NCI-H146 treated with DMSO at 0.1 percent for 48 hours (cell line): Measurements from ENCODE around the gene HUS1.
"Not testable (repeated sequence)": the region's sequence is repeated elsewhere in the genome, so short reads cannot be mapped to it uniquely, and the experiment has no call there.

Source experiments
- DNase-seq: peaks from one replicate; lab custom pipeline; 2025; ENCODE audit not compliant: unreplicated experiment; lab: John Stamatoyannopoulos, UW

Gene HUS1

GRCh38 chr7:47931005-47932004 lies 48.1 kb downstream of the HUS1 start:
- DNase-seq = no peak

GRCh38 chr7:47924266-47924665 lies 55.1 kb downstream of the HUS1 start:
- no peak for DNase-seq

- not testable (repeated sequence) for DNase-seq
Observed at GRCh38 chr7:47923081-47923875, 56.1 kb downstream of the HUS1 start.

- not testable (repeated sequence) for DNase-seq
Observed at GRCh38 chr7:47916514-47916913, 62.9 kb downstream of the HUS1 start.

- DNase-seq = no peak
Observed at GRCh38 chr7:47915616-47915976, 63.8 kb downstream of the HUS1 start.

GRCh38 chr7:47914717-47915615 lies 64.4 kb downstream of the HUS1 start:
- no peak for DNase-seq
